Central memory CD8-positive, alpha-beta T cell (primary cell): ENCODE measurements around the gene ADORA1.

ENCODE experiments used
- ATAC-seq: fragments of 150-1000 bp; cut with Tn5 transposase; replicated peaks from 2 replicates; pipeline ENCODE4 v1.10.0; 2022; ENCODE audit warnings: mild to moderate bottlenecking, moderate FRiP score, moderate number of reproducible peaks; ENCODE audit not compliant: poor library complexity, severe bottlenecking; ENCODE audit errors: extremely low read depth
- DNase-seq, 2 donors: peaks; one replicate each; pipeline ENCODE4 v3.0.0; 2021; ENCODE audit warnings: low spot score in 2 of 2
- H3K27ac Mint-ChIP-seq: one replicate; pipeline ENCODE4 v1.8.0; 2022; ENCODE audit warnings: low read depth, mild to moderate bottlenecking, moderate library complexity, mixed read lengths
- H3K27me3 Mint-ChIP-seq: one replicate; pipeline ENCODE4 v1.8.0; 2022; ENCODE audit warnings: mixed read lengths
- H3K36me3 Mint-ChIP-seq: one replicate; pipeline ENCODE4 v1.8.0; 2022; ENCODE audit warnings: mild to moderate bottlenecking, moderate library complexity, mixed read lengths; ENCODE audit not compliant: insufficient read depth
- H3K4me1 Mint-ChIP-seq: one replicate; pipeline ENCODE4 v1.8.0; 2022; ENCODE audit warnings: mixed read lengths
- H3K4me3 Mint-ChIP-seq: one replicate; pipeline ENCODE4 v1.8.0; 2022; ENCODE audit warnings: mild to moderate bottlenecking, moderate library complexity, mixed read lengths
- H3K9me3 Mint-ChIP-seq: one replicate; pipeline ENCODE4 v1.8.0; 2022; ENCODE audit warnings: mixed read lengths

ADORA1 gene

GRCh38 chr1:203098914-203099520 lies 28.5 kb upstream of the ADORA1 start:
- peaks cover 18% of the 10 kb centered on the region for H3K9me3 Mint-ChIP-seq
- H3K27me3 Mint-ChIP-seq = peaks cover 49% of the 10 kb centered on the region
- no peak overlapping the region for H3K27ac Mint-ChIP-seq
- H3K4me1 Mint-ChIP-seq = no peaks in the 10 kb centered on the region
- no peaks in the 10 kb centered on the region for H3K36me3 Mint-ChIP-seq
- H3K4me3 Mint-ChIP-seq = no peak overlapping the region
- ATAC-seq (no peak), DNase-seq (no peak)

- DNase-seq (no peak), ATAC-seq (no peak)
- no peak overlapping the region for H3K27ac Mint-ChIP-seq
- H3K27me3 Mint-ChIP-seq = peaks cover 45% of the 10 kb centered on the region
- peaks cover 11% of the 10 kb centered on the region for H3K9me3 Mint-ChIP-seq
- H3K4me3 Mint-ChIP-seq = no peak overlapping the region
- no peaks in the 10 kb centered on the region for H3K36me3 Mint-ChIP-seq
- no peaks in the 10 kb centered on the region for H3K4me1 Mint-ChIP-seq
Measured at GRCh38 chr1:203099805-203100515, 27.6 kb upstream of the ADORA1 start.

GRCh38 chr1:203100516-203100869 lies 27.0 kb upstream of the ADORA1 start:
- Mint-ChIP-seq H3K36me3 (no peaks in the 10 kb centered on the region), H3K4me3 (no peak overlapping the region), H3K4me1 (no peaks in the 10 kb centered on the region), H3K27me3 (peaks cover 45% of the 10 kb centered on the region), H3K27ac (no peak overlapping the region), H3K9me3 (peaks cover 12% of the 10 kb centered on the region)
- ATAC-seq = no peak
- DNase-seq = no peak

GRCh38 chr1:203101813-203102634 lies 25.5 kb upstream of the ADORA1 start:
- H3K36me3 Mint-ChIP-seq = no peaks in the 10 kb centered on the region
- DNase-seq = no peak
- H3K9me3 Mint-ChIP-seq = peaks cover 9% of the 10 kb centered on the region
- no peak overlapping the region for H3K4me3 Mint-ChIP-seq
- ATAC-seq = no peak
- peaks cover 49% of the 10 kb centered on the region for H3K27me3 Mint-ChIP-seq
- no peak overlapping the region for H3K27ac Mint-ChIP-seq
- H3K4me1 Mint-ChIP-seq = no peaks in the 10 kb centered on the region

- no peak for DNase-seq
- H3K36me3 Mint-ChIP-seq = no peaks in the 10 kb centered on the region
- H3K4me3 Mint-ChIP-seq = no peak overlapping the region
- peaks cover 9% of the 10 kb centered on the region for H3K9me3 Mint-ChIP-seq
- no peak overlapping the region for H3K27ac Mint-ChIP-seq
- ATAC-seq = no peak
- H3K4me1 Mint-ChIP-seq = no peaks in the 10 kb centered on the region
- H3K27me3 Mint-ChIP-seq = peaks cover 61% of the 10 kb centered on the region
Measured at GRCh38 chr1:203103216-203103615, 24.3 kb upstream of the ADORA1 start.

GRCh38 chr1:203103829-203104495 lies 23.6 kb upstream of the ADORA1 start:
- Mint-ChIP-seq H3K36me3 (no peaks in the 10 kb centered on the region), H3K27ac (no peak overlapping the region), H3K9me3 (peaks cover 9% of the 10 kb centered on the region), H3K4me3 (no peak overlapping the region), H3K4me1 (no peaks in the 10 kb centered on the region), H3K27me3 (peaks cover 69% of the 10 kb centered on the region)
- DNase-seq (no peak), ATAC-seq (no peak)

- Mint-ChIP-seq H3K9me3 (peaks cover 9% of the 10 kb centered on the region), H3K4me1 (no peaks in the 10 kb centered on the region), H3K36me3 (no peaks in the 10 kb centered on the region), H3K27me3 (peaks cover 78% of the 10 kb centered on the region), H3K4me3 (no peak overlapping the region), H3K27ac (no peak overlapping the region)
- ATAC-seq (no peak), DNase-seq (no peak)
Measured at GRCh38 chr1:203104789-203105390, 22.6 kb upstream of the ADORA1 start.

GRCh38 chr1:203112475-203112874 lies 15.1 kb upstream of the ADORA1 start:
- no peaks in the 10 kb centered on the region for H3K9me3 Mint-ChIP-seq
- DNase-seq = no peak
- H3K4me1 Mint-ChIP-seq = no peaks in the 10 kb centered on the region
- no peaks in the 10 kb centered on the region for H3K36me3 Mint-ChIP-seq
- ATAC-seq = no peak
- peaks cover 48% of the 10 kb centered on the region for H3K27me3 Mint-ChIP-seq
- H3K27ac Mint-ChIP-seq = no peak overlapping the region
- H3K4me3 Mint-ChIP-seq = no peak overlapping the region

GRCh38 chr1:203113308-203113707 lies 14.2 kb upstream of the ADORA1 start:
- ATAC-seq = no peak
- Mint-ChIP-seq H3K9me3 (no peaks in the 10 kb centered on the region), H3K27me3 (peaks cover 48% of the 10 kb centered on the region), H3K27ac (no peak overlapping the region), H3K4me1 (no peaks in the 10 kb centered on the region), H3K36me3 (no peaks in the 10 kb centered on the region), H3K4me3 (no peak overlapping the region)
- DNase-seq = no peak

- peaks cover 48% of the 10 kb centered on the region for H3K27me3 Mint-ChIP-seq
- H3K27ac Mint-ChIP-seq = no peak overlapping the region
- no peaks in the 10 kb centered on the region for H3K36me3 Mint-ChIP-seq
- no peak for ATAC-seq
- no peaks in the 10 kb centered on the region for H3K9me3 Mint-ChIP-seq
- DNase-seq = peak in 1 of 2 donors; percentile 3
- no peaks in the 10 kb centered on the region for H3K4me1 Mint-ChIP-seq
- H3K4me3 Mint-ChIP-seq = no peak overlapping the region
Measured at GRCh38 chr1:203114202-203114601, 13.3 kb upstream of the ADORA1 start.

GRCh38 chr1:203116091-203116820 lies 11.3 kb upstream of the ADORA1 start:
- ATAC-seq (no peak), DNase-seq (peak in 1 of 2 donors; percentile 6)
- Mint-ChIP-seq H3K4me3 (no peak overlapping the region), H3K4me1 (no peaks in the 10 kb centered on the region), H3K9me3 (no peaks in the 10 kb centered on the region), H3K27ac (no peak overlapping the region), H3K27me3 (peaks cover 57% of the 10 kb centered on the region), H3K36me3 (no peaks in the 10 kb centered on the region)
